GM19438 (cell line): Measurements from ENCODE around the gene KCNMA1.

Experiments
- ATAC-seq: cut with Tn5 transposase; IDR thresholded peaks from one replicate; pipeline ENCODE4 v1.9.1; 2021; ENCODE audit warnings: low read depth; ENCODE audit not compliant: unreplicated experiment

The KCNMA1 gene

DNA sequence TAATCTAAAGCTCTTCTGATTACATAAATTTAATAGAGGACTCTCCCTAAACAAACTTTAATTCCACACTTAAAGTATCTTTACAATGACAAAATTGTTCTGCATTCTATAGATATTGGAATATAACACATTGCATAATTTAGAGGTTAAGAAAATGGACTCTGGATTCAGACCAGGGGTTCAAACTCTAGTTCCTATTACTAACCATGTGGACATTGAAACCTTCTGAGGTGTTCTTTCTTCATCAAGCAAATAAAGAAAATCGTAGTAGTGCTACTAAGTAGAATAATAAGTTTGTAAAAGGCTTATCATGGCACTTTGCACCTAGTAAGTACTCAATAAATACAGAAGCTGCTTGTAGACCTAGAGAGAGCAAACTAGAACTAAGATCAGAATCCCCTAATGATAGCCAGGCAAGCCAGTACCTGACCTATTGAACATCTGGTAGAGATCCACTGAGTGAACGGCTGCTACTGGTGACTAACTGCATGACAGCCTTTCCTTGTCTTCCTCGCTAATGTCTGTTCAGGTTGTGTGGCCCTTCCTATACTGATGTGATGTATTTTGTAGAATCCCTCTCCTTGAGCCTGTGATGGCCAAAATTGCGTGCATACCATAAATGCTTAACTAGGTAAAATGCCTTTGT lies 430.3 kb downstream of the KCNMA1 start:
- no peak for ATAC-seq

DNA sequence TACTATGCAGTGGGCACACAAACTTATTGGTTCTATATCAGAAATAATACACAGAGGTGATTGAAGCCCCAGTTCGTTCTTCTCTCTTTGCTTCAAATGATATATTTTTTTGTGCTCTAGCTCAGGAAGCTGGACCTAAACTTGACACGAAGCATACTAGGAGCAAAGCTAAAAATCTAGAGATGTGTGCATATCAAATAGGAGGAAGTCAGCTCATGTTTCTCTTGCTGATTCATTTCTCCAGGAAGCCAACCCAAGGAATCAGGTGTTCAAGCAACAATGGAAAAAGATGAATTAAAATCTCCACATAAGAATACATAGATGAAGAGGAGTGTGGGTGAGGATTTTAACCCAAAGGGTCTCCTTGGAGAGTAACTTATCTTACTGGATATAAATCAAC lies 432.5 kb downstream of the KCNMA1 start:
- ATAC-seq, result no peak

DNA sequence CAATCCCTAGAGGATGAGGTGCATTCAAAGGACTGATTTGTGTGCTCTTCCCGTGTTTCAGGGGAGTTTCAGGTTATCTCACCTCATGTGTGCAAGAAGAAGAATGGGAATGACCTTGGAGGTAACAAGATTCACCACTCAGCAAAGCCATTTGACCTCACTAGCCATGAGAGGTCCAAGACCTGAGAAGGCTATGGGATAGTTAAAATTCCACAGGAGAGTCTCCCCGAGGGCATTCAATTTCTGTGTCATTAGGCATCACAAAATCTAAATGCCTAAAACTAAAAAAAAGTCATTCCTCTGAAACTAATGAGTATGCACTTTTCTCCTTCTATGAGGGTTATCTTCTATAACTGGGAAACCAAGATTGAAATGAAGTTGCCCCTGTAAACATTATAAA lies 433.4 kb downstream of the KCNMA1 start:
- no peak for ATAC-seq

DNA sequence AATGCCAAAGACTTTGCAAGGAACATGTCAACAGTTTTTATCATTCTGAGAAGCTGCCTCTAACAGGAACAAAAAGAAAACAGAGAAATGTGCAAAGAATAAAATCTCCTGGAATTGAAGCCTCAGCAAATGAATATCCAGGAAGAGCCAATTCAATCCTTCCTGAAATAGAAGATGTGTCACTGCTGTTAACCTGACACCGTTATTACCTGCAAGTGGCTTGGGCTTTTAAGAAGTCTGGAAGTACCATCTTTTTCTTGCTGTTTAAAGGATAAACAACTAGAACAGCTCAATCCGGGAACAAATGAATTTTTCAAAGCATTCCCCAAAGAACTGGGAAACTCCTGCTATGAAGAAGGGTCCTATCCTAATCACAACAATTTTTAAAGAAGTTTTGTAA lies 434.8 kb downstream of the KCNMA1 start:
- ATAC-seq, result no peak

DNA sequence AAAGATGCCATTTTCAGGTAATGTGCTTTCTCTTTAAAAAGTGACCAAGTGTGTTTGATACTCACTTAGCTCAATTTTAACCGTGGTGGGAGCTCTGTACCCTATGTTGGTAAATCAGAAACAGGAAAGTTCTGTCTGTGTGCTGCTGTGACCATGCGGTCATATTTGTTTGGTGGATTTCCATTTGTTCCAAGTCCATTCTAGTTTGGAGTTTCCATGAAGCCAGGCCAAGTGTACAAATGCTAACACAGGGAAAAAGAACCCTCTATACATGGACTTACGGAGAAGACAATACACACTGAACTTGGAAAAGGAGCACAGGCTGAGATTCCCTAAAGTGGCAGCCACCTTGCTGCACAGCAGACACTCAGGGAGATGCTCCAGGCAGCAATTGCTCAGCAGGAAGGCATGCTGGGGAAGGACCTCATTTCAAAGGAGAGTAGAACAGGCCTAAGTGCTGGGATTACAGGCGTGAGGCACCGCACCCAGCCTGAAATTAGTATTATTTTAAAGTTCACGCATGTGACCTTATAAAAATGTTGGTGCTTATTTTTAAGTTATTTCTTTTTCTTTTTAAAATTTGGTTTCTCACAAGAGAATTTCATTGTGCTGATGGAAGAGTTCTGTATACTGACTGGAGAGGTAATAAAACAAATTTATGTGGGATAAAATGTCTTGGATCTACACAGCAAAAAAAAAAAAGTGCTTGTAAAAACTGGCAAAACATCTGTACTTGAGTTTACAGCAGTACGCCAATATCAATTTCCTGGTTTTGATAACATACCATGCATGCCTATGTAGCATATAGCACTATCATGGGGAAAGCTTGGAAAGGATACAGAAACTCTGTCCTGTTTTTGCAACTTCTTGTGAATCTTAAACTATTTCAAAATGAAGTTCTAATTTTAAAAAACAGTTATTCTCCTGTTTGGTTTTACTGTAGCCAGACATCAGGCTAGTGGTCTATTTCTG lies 436.2 kb downstream of the KCNMA1 start:
- ATAC-seq, result no peak

DNA sequence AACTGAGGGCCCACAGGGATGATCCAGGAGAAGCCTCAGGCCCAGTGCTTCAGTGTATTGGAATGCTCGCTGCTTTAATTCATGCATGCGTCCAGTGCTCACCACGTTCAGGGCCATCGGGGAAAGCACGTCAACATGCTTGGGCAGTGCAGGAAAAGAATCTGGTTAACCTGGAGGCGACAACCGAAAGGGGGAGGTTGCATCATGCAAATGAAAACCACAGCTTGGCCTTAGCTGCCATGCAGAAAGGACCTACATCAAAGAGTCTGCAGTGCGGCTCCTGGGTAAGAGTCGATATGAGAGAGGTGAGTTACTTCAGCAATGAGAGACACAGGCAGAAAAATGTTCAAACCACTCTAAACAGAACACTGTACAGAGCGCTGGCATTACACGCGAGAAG lies 440.1 kb downstream of the KCNMA1 start:
- ATAC-seq, result no peak

DNA sequence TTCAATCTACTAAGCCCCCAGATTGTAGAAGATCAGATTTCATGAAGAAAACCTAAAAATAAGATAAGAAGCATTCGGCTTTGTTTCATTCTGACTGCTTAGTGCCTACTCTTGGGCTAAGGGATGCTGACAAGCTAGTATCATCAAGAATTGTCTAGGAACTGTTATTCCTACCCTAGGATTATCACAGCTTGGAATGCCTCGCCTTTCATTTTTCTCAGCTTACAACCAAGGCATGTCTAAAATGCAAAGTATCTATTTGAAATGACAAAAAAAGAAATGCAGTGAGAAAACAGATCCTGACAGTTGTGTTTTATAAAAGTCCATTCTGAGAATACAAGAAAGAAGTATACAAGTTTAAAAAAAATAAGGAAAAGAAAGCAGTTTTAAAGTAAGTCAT lies 441.0 kb downstream of the KCNMA1 start:
- ATAC-seq, result no peak

DNA sequence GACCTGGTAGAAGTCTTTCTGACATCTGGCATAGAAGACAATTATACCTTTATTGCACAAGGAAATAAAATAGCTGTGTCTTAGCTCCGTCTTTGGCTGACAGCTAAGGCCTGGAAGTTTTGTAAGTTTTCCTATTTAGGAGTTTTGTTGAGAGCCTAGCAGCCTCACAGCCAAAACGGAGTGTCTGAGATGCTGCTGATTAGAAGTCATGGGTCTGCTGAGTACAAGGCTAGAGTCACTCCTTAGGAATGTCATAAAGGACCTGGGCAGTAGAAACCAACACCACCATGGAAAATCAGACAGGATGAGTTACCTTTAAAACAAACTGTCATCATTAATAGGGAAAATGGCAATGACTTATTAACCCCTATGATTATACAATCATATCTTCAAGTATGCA lies 442.5 kb downstream of the KCNMA1 start:
- ATAC-seq, result no peak

DNA sequence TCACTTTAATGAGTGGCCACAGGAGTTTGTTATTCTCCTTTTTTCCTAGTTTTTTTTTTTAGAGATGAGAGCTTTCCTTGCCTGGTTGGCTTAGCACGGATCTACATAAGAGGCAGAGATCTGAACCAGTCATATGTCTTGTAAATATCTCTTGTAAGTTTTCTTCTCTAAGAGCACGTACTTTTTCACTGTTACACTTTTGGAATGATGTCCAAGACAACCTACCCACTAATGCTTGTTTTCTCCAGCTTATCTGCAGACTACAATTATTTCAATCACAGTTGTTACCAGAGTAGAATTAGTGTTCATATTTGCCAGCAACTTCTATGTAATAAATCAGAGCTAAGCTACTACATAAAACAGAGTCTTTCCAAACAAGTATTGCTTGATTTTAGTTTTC lies 444.6 kb downstream of the KCNMA1 start:
- ATAC-seq, result no peak

DNA sequence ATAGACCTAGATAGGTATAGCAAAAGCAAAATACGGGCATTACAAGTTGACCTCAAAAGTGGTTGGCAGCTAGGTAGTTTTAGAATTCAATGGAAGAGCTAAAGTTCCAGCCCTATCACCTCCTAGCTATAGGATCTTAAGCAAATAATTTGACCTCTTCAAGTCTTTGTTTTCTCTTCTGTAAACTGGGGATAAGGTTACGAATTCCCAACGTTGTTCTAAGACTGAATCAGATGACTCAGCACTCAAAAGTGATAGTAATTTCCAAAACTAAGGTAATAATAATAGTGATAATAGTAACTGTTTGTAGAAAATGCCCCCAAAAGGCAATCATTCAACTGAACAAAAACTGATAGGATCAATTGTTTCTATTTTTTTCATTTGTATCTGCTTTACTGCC lies 445.2 kb downstream of the KCNMA1 start:
- no peak for ATAC-seq

DNA sequence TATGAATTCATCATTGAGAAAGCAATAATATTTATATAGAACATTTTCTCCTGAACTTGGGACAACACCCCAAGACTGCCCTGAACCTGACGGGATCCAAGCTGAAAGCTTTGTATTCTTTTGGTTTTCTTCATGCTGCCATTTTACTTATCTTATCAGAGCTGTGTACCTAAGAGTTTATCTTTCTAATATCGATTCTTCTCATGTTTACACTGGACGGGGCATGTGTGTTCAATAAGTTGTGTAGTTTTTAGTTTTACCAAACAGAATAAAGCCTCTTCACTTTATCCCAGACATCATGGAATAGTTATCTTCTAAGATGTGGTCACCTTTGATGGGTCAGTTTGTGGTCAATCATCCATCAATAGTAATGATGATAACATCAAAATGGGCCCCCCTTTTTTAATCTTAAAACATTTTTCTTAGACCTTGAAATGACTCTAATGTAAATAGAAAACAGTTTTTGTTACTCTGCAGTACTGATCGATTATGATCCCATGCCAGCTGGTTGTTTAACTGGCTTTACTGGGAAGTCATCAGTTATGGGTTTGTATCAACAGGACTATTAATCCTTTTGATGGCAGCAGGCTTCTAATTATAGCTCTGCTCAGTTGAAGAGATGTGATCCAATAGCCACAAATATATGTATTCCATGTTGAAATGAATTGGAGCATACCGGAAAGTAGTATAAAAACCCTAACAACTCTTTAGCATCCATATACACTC lies 446.1 kb downstream of the KCNMA1 start:
- no peak for ATAC-seq

DNA sequence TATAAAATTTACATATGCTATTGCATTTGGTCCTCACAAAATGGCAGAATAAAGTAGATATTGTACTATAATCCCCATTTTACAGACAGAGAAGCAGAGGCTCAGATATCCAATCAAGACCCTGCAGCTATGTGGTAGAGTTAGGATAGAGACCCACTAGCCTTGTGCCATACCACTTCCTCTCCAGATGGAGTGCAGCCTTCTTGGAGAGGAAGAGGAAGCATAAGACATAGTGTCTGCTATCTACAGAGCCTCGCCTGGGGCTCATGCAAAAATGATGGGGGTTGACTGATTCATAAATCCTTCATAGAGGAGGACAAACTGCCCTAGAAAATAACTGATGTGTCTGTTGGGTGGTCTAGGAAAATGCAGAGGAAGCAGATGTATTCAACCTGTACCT lies 447.3 kb downstream of the KCNMA1 start:
- ATAC-seq, result no peak

DNA sequence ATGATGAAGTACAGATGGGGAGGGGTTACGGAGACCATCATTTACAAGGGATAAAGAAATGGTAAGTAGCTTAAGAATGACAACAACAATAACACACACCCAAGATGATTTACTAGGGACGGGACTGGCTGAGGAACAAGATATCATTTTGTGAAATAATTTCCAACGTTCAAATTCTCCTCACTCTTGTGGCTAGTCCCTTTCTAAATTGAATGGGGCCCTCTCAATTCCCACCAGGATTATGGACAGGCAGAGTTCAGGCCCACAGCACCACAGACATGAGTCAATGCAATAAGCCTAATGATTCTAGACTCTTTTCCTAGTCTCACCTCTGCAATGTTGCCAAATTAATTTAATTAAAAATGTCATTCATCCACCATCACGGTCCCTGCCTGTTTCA lies 448.1 kb downstream of the KCNMA1 start:
- no peak for ATAC-seq

DNA sequence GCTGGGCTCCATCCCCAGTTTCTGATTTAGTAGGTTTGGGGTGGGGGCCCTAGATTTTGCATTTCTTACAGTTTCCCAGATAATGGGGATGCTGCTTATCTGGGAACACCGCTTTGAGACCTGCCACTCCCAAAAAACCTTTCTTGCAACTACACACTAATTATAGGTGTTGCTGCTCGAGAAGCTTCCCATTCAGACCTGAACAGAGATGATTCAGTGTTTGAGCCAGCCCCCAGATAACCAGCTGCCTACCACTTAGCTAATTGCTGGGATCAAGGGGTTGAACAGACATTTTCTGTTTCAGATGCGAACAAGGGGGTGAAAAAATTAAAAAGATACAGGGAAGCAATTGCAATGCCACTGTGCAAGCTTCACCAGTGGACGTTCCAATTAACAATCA lies 448.5 kb downstream of the KCNMA1 start:
- ATAC-seq, result no peak

DNA sequence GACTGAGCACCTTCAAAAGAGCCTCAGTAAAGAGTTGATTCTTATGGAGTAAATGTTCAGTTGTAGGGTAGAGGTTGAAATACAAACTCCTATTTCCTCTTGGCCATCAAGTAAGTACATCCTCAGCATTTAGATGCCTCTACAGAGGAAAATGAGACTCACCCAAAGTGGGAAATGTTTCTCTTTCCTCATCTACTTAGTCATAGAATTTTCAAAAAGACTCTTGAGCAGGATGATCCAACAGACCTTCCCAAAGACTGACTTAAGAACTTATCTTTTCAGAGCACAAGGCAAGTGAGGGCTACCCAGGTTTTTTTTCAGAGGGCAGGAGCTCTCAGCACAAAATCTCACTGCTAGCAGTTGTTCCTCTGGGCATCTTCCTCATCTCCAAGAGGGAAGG lies 449.1 kb downstream of the KCNMA1 start:
- no peak for ATAC-seq

DNA sequence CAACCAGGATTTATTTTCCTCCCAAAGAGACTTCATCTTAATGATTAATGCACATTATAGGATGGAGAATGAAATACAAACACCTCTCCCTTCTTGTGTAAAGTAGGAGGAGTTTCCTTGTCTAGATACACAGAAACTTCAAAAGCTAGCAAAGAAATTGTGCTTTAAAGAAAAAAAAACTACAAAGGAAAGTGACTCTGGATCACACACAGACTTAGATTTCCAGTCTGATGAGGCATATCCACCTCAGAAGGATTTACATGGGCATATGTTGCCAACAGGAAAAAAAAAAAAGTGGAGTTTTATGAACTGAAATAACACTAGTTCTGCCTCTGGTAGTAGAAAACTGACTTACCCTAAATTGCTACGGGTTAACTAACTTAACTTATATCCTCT lies 449.6 kb downstream of the KCNMA1 start:
- no peak for ATAC-seq

DNA sequence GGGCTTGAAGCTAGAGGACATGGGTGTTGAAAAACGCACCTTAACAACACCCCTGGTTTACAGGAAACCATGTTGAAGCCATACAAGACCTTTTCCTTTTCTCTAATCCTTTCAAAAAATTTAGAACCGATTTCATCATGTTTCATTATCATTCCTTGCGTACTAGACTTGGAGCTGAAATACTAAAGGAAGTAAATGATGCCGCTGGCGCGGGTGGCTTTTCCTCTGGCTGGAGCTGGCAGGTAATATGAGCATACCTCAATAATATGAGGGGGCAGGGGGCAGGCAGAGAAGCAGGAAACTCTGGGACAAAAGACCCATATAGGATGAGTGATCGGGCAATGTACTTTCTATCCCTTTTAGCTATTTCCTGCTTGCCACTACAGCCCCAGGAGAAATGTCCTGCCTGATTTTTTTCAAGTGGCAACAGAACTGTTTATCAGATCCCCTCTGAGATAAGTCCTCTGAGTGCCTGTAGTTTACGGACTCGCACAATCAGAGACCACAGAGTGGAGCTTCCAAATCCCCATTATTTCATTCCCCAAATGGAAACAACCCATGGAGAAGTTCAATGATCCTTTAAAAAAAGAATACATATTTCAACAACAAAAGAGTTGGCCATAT lies 450.1 kb downstream of the KCNMA1 start:
- ATAC-seq, result no peak

DNA sequence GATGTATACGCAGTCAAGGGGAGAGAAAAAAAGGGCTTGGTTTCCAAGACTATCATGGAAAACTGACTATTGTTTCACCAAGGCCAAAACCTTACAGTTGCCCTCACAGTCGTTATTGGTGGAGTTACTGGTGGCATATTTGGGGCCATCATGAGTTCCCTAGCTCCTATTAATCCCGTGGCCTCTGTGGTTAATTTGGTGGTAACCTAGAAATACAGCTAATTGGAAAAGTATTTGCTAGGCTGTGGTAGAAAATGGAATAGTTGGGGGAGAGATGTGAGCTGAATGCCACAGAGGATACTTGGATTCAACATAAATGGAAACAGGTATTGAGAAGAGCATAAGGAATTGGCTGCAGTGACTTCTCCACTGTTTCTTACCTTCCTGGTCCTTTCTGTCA lies 450.7 kb downstream of the KCNMA1 start:
- ATAC-seq, result no peak

DNA sequence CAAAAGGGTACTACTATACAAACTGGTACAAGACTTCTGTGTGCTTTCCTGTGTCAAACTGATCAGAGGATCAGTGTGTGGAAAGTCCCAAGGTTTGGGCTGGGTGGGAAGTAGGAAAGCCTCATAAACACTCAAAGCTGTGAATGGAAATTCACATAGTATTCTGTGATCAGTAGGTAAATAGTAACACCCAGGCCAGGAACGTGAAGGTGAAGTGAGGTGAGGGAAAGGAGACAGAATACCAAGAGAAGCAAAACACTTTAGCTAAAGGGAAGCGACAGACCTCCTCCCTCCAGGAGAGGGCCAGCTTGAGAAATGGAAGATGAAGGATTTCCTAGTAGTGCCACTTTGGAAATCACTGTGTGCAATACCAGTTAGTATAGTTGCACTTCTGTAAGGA lies 451.9 kb downstream of the KCNMA1 start:
- ATAC-seq, result no peak

DNA sequence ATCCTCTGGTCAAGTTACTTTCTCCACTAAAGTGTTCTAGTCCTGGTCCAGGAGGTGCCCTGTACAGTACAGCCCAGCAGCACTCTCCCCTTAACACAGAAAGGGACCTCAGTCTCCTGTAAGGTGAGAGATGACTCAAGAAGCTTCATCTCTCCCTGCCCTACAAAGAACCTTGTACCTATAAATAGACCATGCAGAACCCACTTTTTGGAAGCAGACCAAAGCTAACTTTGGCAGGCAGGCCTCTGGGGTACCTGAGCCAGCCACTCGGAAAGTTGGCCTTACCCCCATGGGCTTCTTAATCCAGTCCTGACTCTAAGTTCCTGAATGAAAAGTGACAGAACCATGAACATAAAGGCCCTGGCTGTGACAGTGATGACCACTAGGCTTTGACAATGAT lies 454.8 kb downstream of the KCNMA1 start:
- ATAC-seq, result no peak

DNA sequence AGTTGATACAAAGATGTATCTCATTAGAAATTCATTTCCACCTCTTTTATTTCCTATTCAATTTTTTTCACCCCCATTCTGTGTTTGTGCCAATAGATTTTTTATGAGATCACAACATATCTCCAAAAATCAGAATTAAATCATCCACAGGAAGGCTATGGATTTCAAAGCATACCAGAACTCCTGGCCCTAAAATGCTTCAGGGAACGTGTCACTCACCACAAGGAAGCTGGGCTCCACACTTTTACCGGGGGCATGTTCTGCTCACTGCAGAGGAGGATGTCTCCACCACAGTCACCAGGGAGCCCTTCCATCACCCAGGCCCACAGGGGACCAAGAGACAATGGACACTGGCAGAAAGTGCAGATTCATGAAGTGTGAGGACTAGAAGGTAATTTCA lies 456.8 kb downstream of the KCNMA1 start:
- no peak for ATAC-seq
